NCI-H2227 (cell line): ENCODE data around the gene KRT71.
"Not testable (repeated sequence)": the region's sequence is repeated elsewhere in the genome, so short reads cannot be mapped to it uniquely, and the experiment has no call there.

Source experiments
- DNase-seq: peaks from one replicate; lab custom pipeline; 2025; ENCODE audit not compliant: unreplicated experiment; lab: John Stamatoyannopoulos, UW

The KRT71 gene

GRCh38 chr12:52552681-52553195 is at the start of gene KRT71:
TSS of gene KRT71 (minus strand) at chr12:52553145. CDS start at chr12:52553077, 68 bp downstream.
- no peak for DNase-seq

GRCh38 chr12:52602552-52602951 is 49.6 kb upstream of the KRT71 start:
- DNase-seq, result no peak

GRCh38 chr12:52601671-52602070 is 48.7 kb upstream of the KRT71 start:
- DNase-seq, result no peak

GRCh38 chr12:52600941-52601481 is 48.1 kb upstream of the KRT71 start, which contains the start of gene KRT72:
TSS of gene KRT72 (minus strand) at chr12:52601463. CDS start at chr12:52601452, 11 bp downstream.
- no peak for DNase-seq

- DNase-seq, result no peak
Observed at GRCh38 chr12:52600475-52600874, 47.5 kb upstream of the KRT71 start.

GRCh38 chr12:52600071-52600470 is 47.1 kb upstream of the KRT71 start:
- DNase-seq, result no peak

- no peak for DNase-seq
Observed at GRCh38 chr12:52598966-52599365, 46.0 kb upstream of the KRT71 start.

- not testable (repeated sequence) for DNase-seq
Observed at GRCh38 chr12:52594237-52594636, 41.3 kb upstream of the KRT71 start.

GRCh38 chr12:52591521-52591920 is 38.6 kb upstream of the KRT71 start:
- DNase-seq, result no peak

- DNase-seq, result no peak
Observed at GRCh38 chr12:52590021-52590420, 37.1 kb upstream of the KRT71 start.

GRCh38 chr12:52587563-52587962 is 34.6 kb upstream of the KRT71 start:
- DNase-seq, result no peak

GRCh38 chr12:52585946-52586345 is 33.0 kb upstream of the KRT71 start:
- DNase-seq, result no peak

GRCh38 chr12:52585066-52585465 is 32.1 kb upstream of the KRT71 start:
- DNase-seq, result no peak

- no peak for DNase-seq
Observed at GRCh38 chr12:52584156-52584682, 31.3 kb upstream of the KRT71 start.

GRCh38 chr12:52582971-52583456 is 30.1 kb upstream of the KRT71 start:
- DNase-seq, result peak; percentile 55

GRCh38 chr12:52582486-52582885 is 29.5 kb upstream of the KRT71 start:
- DNase-seq, result no peak

GRCh38 chr12:52581481-52581880 is 28.5 kb upstream of the KRT71 start:
- no peak for DNase-seq

GRCh38 chr12:52581066-52581465 is 28.1 kb upstream of the KRT71 start:
- no peak for DNase-seq

GRCh38 chr12:52580496-52580895 is 27.6 kb upstream of the KRT71 start:
- DNase-seq, result no peak

- DNase-seq, result no peak
Observed at GRCh38 chr12:52579468-52580465, 26.8 kb upstream of the KRT71 start.

GRCh38 chr12:52578469-52578868 is 25.5 kb upstream of the KRT71 start:
- no peak for DNase-seq

- DNase-seq, result no peak
Observed at GRCh38 chr12:52577316-52577715, 24.4 kb upstream of the KRT71 start.
